Stimulated activated CD4-positive, alpha-beta T cell treated with anti-CD3 and anti-CD28 coated beads, Interleukin-4, amount 100 ng/mL, for 24 hours (primary cell): ENCODE measurements around the gene ARHGAP15.

Experiments
- DNase-seq: peaks from one replicate; pipeline ENCODE4 v3.0.0-alpha.2; 2020

The ARHGAP15 gene

GRCh38 chr2:143674051-143674450 lies 544.8 kb downstream of the ARHGAP15 start:
- no peak for DNase-seq

GRCh38 chr2:143675021-143675420 lies 545.8 kb downstream of the ARHGAP15 start:
- no peak for DNase-seq

GRCh38 chr2:143679617-143680016 lies 550.4 kb downstream of the ARHGAP15 start:
- no peak for DNase-seq

- no peak for DNase-seq
Measured at GRCh38 chr2:143680885-143681405, 551.7 kb downstream of the ARHGAP15 start.

- no peak for DNase-seq
Measured at GRCh38 chr2:143682436-143683055, 553.3 kb downstream of the ARHGAP15 start.

- no peak for DNase-seq
Measured at GRCh38 chr2:143683977-143684376, 554.8 kb downstream of the ARHGAP15 start.

- no peak for DNase-seq
Measured at GRCh38 chr2:143684551-143685320, 555.5 kb downstream of the ARHGAP15 start.

GRCh38 chr2:143685421-143686078 lies 556.3 kb downstream of the ARHGAP15 start:
- DNase-seq, result no peak

GRCh38 chr2:143686585-143687164 lies 557.5 kb downstream of the ARHGAP15 start:
- DNase-seq, result no peak

- no peak for DNase-seq
Measured at GRCh38 chr2:143688248-143688647, 559.0 kb downstream of the ARHGAP15 start.

- DNase-seq, result no peak
Measured at GRCh38 chr2:143688815-143689214, 559.6 kb downstream of the ARHGAP15 start.

- no peak for DNase-seq
Measured at GRCh38 chr2:143689541-143689940, 560.3 kb downstream of the ARHGAP15 start.

- DNase-seq, result no peak
Measured at GRCh38 chr2:143690235-143690634, 561.0 kb downstream of the ARHGAP15 start.

GRCh38 chr2:143691121-143691520 lies 561.9 kb downstream of the ARHGAP15 start:
- DNase-seq, result no peak

- DNase-seq, result no peak
Measured at GRCh38 chr2:143692162-143692561, 562.9 kb downstream of the ARHGAP15 start.

- no peak for DNase-seq
Measured at GRCh38 chr2:143692967-143693366, 563.7 kb downstream of the ARHGAP15 start.

GRCh38 chr2:143694335-143694734 lies 565.1 kb downstream of the ARHGAP15 start:
- no peak for DNase-seq

GRCh38 chr2:143696651-143697050 lies 567.4 kb downstream of the ARHGAP15 start:
- DNase-seq, result no peak

- no peak for DNase-seq
Measured at GRCh38 chr2:143697744-143698143, 568.5 kb downstream of the ARHGAP15 start.

- DNase-seq, result no peak
Measured at GRCh38 chr2:143698352-143698751, 569.1 kb downstream of the ARHGAP15 start.

- DNase-seq, result no peak
Measured at GRCh38 chr2:143698888-143699570, 569.8 kb downstream of the ARHGAP15 start.

GRCh38 chr2:143700865-143701264 lies 571.6 kb downstream of the ARHGAP15 start:
- no peak for DNase-seq

GRCh38 chr2:143701785-143702184 lies 572.6 kb downstream of the ARHGAP15 start:
- DNase-seq, result no peak
